DOHH2 (cell line): Measurements from ENCODE around the gene NFATC3.

Experiments
- H3F3A ChIP-seq: fragments of 200-600 bp; sonication (generic), shearing (Covaris generic); 2 replicates; pipeline ENCODE4 v1.6.0; 2016; ENCODE audit warnings: antibody characterized with exemption, mild to moderate bottlenecking; ENCODE audit not compliant: control insufficient read depth, insufficient read depth
- H3K27ac ChIP-seq: fragments of 200-600 bp; sonication (generic); 2 replicates; pipeline ENCODE4 v1.5.1; 2014; ENCODE audit warnings: low read depth, mild to moderate bottlenecking, low read length, moderate library complexity
- H3K27me3 ChIP-seq: fragments of 200-600 bp; sonication (generic); 2 replicates; pipeline ENCODE4 v1.6.1; 2014; ENCODE audit warnings: mild to moderate bottlenecking, low read length, mixed read lengths; ENCODE audit not compliant: control insufficient read depth
- H3K36me3 ChIP-seq: fragments of 200-600 bp; sonication (generic); 2 replicates; pipeline ENCODE4 v1.6.1; 2014; ENCODE audit warnings: mild to moderate bottlenecking, low read length, moderate library complexity, mixed read lengths; ENCODE audit not compliant: control insufficient read depth
- H3K4me1 ChIP-seq: fragments of 200-600 bp; sonication (generic); 2 replicates; pipeline ENCODE4 v1.6.1; 2014; ENCODE audit warnings: mild to moderate bottlenecking, low read length, mixed read lengths; ENCODE audit not compliant: control insufficient read depth
- H3K4me2 ChIP-seq: fragments of 200-600 bp; sonication (generic); 2 replicates; pipeline ENCODE4 v1.6.0; 2014; ENCODE audit warnings: mild to moderate bottlenecking, low read length, moderate library complexity
- H3K4me3 ChIP-seq: fragments of 200-600 bp; sonication (generic); 2 replicates; pipeline ENCODE4 v1.5.1; 2014; ENCODE audit warnings: mild to moderate bottlenecking, low read length, mixed read lengths
- H3K79me2 ChIP-seq: fragments of 200-600 bp; sonication (generic); 2 replicates; pipeline ENCODE4 v1.6.1; 2014; ENCODE audit warnings: mild to moderate bottlenecking, low read length, mixed read lengths; ENCODE audit not compliant: control insufficient read depth
- H3K9me2 ChIP-seq: fragments of 200-600 bp; sonication (generic); replicated peaks from 2 replicates; pipeline ENCODE4 v1.6.1; 2014; ENCODE audit warnings: mild to moderate bottlenecking, low read length, mixed read lengths; ENCODE audit not compliant: control insufficient read depth
- H3K9me3 ChIP-seq: fragments of 200-600 bp; sonication (generic); 2 replicates; pipeline ENCODE4 v1.6.1; 2014; ENCODE audit warnings: antibody characterized with exemption, low read length, mixed read lengths; ENCODE audit not compliant: control insufficient read depth, insufficient read depth
- H4K20me1 ChIP-seq: fragments of 200-600 bp; sonication (generic); 2 replicates; pipeline ENCODE4 v1.6.0; 2014; ENCODE audit warnings: low read depth, mild to moderate bottlenecking, antibody characterized with exemption, low read length, moderate library complexity; ENCODE audit not compliant: control insufficient read depth, insufficient read depth
- CTCF ChIP-seq: fragments of 200-600 bp; sonication (generic); IDR thresholded peaks from one replicate; pipeline ENCODE4 v1.5.1; 2014; ENCODE audit warnings: antibody characterized with exemption, mild to moderate bottlenecking, low read depth, low read length; ENCODE audit not compliant: poor library complexity, severe bottlenecking
- EZH2phosphoT487 ChIP-seq: fragments of 200-600 bp; sonication (generic); IDR thresholded peaks from 2 replicates; pipeline ENCODE4 v1.6.1; 2017; ENCODE audit warnings: borderline replicate concordance, mild to moderate bottlenecking, antibody characterized with exemption, low read length, moderate library complexity, mixed read lengths

The NFATC3 gene

GRCh38 chr16:68089067-68089466, 3.9 kb downstream of the NFATC3 start:
- TF ChIP-seq EZH2phosphoT487 (no peak), CTCF (no peak)
- H3K36me3 ChIP-seq = no peaks in the 10 kb centered on the region
- peaks cover 25% of the 10 kb centered on the region for H3F3A ChIP-seq
- peaks cover 65% of the 10 kb centered on the region for H3K4me1 ChIP-seq
- peaks cover 86% of the 10 kb centered on the region for H3K79me2 ChIP-seq
- peak overlapping the region; percentile 50 for H3K4me3 ChIP-seq
- H3K9me3 ChIP-seq = no peaks in the 10 kb centered on the region
- peak overlapping the region; percentile 71 for H3K4me2 ChIP-seq
- H4K20me1 ChIP-seq = peaks cover 14% of the 10 kb centered on the region; the same call in 1 of the 2 replicates
- no peaks in the 10 kb centered on the region for H3K9me2 ChIP-seq
- no peaks in the 10 kb centered on the region for H3K27me3 ChIP-seq
- H3K27ac ChIP-seq = no peak overlapping the region

- no peaks in the 10 kb centered on the region for H3K9me2 ChIP-seq
- peak overlapping the region; percentile 71 for H3K4me2 ChIP-seq
- H3F3A ChIP-seq = peaks cover 25% of the 10 kb centered on the region
- peaks cover 97% of the 10 kb centered on the region for H3K79me2 ChIP-seq
- H3K27me3 ChIP-seq = no peaks in the 10 kb centered on the region
- peak overlapping the region; percentile 63 for H3K27ac ChIP-seq
- H3K4me3 ChIP-seq = peak overlapping the region; percentile 50
- H3K36me3 ChIP-seq = no peaks in the 10 kb centered on the region
- peaks cover 67% of the 10 kb centered on the region for H3K4me1 ChIP-seq
- no peaks in the 10 kb centered on the region for H3K9me3 ChIP-seq
- peaks cover 20% of the 10 kb centered on the region for H4K20me1 ChIP-seq
- TF ChIP-seq EZH2phosphoT487 (no peak), CTCF (no peak)
These were observed 5.0 kb downstream of the NFATC3 start for GRCh38 chr16:68090130-68090529.

- peak overlapping the region; percentile 63 for H3K27ac ChIP-seq
- peak overlapping the region; percentile 71 for H3K4me2 ChIP-seq
- H3K4me3 ChIP-seq = peak overlapping the region; percentile 50
- H3F3A ChIP-seq = peaks cover 25% of the 10 kb centered on the region
- no peaks in the 10 kb centered on the region for H3K9me3 ChIP-seq
- H3K36me3 ChIP-seq = no peaks in the 10 kb centered on the region
- peaks cover 20% of the 10 kb centered on the region for H4K20me1 ChIP-seq
- H3K27me3 ChIP-seq = no peaks in the 10 kb centered on the region
- TF ChIP-seq CTCF = no peak
- no peak for TF ChIP-seq EZH2phosphoT487
- H3K79me2 ChIP-seq = peaks cover 99% of the 10 kb centered on the region
- H3K9me2 ChIP-seq = no peaks in the 10 kb centered on the region
- peaks cover 67% of the 10 kb centered on the region for H3K4me1 ChIP-seq
These were observed 5.4 kb downstream of the NFATC3 start for GRCh38 chr16:68090533-68090932.
